ENCODE results near the gene GIPC3. TPM values are rescaled to one million over a fixed set of nuclear protein-coding genes. Genes with fewer than 3 reads are reported as not detected.
A peak's percentile ranks its signal among the peaks of the same experiment; 100 is the strongest.

Gene GIPC3
- total RNA-seq, 1 experiment from 2014 or later = not detected

DNA sequence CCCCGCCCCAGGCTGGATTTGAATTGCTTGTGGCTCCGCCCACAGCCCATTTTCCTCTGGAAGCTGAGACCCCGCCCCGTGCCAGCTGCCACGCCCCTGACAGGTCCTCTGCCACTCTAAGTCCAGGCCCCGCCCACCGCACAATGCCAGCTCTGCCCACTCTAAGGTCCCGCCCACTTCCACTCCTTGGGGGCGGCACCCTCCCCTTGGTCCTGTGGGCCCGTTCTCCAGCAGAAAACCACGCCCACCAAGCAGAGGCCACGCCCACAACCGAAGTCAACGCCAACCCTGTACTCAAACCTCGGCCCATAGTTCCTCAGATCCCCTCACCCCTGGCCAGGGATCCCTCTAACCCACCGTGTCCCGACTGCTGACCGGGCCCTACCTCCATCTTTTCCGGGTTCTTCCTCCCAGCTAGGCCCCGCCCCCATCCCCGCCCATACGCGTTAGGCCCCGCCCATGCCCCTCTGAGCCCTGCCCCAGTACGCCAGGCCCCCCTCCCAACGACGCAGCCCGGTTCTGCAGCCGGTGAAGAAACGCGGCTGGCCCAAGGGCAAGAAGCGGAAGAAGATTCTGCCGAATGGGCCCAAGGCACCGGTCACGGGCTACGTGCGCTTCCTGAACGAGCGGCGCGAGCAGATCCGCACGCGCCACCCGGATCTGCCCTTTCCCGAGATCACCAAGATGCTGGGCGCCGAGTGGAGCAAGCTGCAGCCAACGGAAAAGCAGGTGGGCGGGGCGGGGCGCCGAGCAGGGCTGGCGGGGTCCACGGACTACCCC lies 11.2 kb upstream of the GIPC3 start:
- H3K4me3 Mint-ChIP-seq (ENCODE audit: unreplicated experiment) = peak overlapping the region; percentile 79
- H3K9me3 Mint-ChIP-seq (ENCODE audit: unreplicated experiment) = no peaks in the 10 kb centered on the region
- ChIA-PET CTCF (interaction anchor here (0.5 to 0.7 kb wide), 2 partner anchors 259 to 267 kb away, joined by 3 read pairs; no protein-coding TSS in a partner anchor), POLR2A (interaction anchor here (0.5 to 1.9 kb wide), 10 partner anchors 10 to 673 kb away, joined by 3 to 18 read pairs (median 4); partner anchors contain the start of genes MFSD12, MRPL54 and YJU2)
- no peaks in the 10 kb centered on the region for H3K27me3 Mint-ChIP-seq (ENCODE audit: insufficient read depth, unreplicated experiment)
- H3K4me1 Mint-ChIP-seq (ENCODE audit: insufficient read depth, unreplicated experiment) = peaks cover 4% of the 10 kb centered on the region
- BruUV-seq (replicated peaks) = no TSS peak
- no peak for TF ChIP-seq CTCF (IDR thresholded peaks at IDR 0.05; ENCODE audit: unreplicated experiment)
- intact Hi-C loops (cut with micrococcal nuclease) = no loop called here
- DNase-seq (ENCODE audit: unreplicated experiment) = peak; percentile 99
- peak overlapping the region; percentile 51 for H3K27ac Mint-ChIP-seq (ENCODE audit: low read depth, unreplicated experiment)
- H3K36me3 Mint-ChIP-seq (ENCODE audit: insufficient read depth, unreplicated experiment) = peaks cover 41% of the 10 kb centered on the region

DNA sequence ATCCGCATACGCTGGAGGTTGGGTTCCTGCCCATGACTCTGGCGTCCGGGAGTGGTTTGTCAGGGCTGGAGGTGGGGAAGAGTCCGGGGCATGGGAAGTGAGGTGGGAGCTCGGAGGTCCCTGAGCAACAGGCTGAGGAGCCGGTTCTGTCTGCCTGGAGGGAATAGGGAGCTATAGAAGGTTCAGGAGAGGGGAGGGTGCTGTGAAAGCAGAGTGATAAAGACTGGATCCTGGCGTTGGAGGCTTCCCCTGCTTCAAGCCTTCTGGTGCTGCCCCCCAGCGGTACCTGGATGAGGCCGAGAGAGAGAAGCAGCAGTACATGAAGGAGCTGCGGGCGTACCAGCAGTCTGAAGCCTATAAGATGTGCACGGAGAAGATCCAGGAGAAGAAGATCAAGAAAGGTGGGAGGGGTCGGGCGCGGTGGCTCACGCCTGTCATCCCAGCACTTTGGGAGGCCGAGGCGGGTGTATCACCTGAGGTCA lies 10.0 kb upstream of the GIPC3 start:
- peaks cover 41% of the 10 kb centered on the region for H3K36me3 Mint-ChIP-seq (ENCODE audit: insufficient read depth, unreplicated experiment)
- CTCF ChIA-PET = interaction anchor here (0.6 to 0.8 kb wide), 4 partner anchors 26 to 1384 kb away, joined by 3 to 4 read pairs (median 3); no protein-coding TSS in a partner anchor

GRCh38 chr19:3575949-3576673 lies 9.2 kb upstream of the GIPC3 start:
- Mint-ChIP-seq H3K4me1 (ENCODE audit: insufficient read depth, unreplicated experiment) (peaks cover 15% of the 10 kb centered on the region), H3K4me3 (ENCODE audit: unreplicated experiment) (no peak overlapping the region), H3K27me3 (ENCODE audit: insufficient read depth, unreplicated experiment) (no peaks in the 10 kb centered on the region), H3K36me3 (ENCODE audit: insufficient read depth, unreplicated experiment) (peaks cover 41% of the 10 kb centered on the region), H3K27ac (ENCODE audit: low read depth, unreplicated experiment) (no peak overlapping the region), H3K9me3 (ENCODE audit: unreplicated experiment) (no peaks in the 10 kb centered on the region)
- no TSS peak for BruUV-seq (replicated peaks)
- TF ChIP-seq CTCF (IDR thresholded peaks at IDR 0.05; ENCODE audit: unreplicated experiment) = no peak
- intact Hi-C loops (cut with micrococcal nuclease) = no loop called here
- no peak for DNase-seq (ENCODE audit: unreplicated experiment)
- ChIA-PET CTCF (interaction anchor here (0.8 kb wide), 1 partner anchor 31 kb away, joined by 3 read pairs; no protein-coding TSS in a partner anchor), POLR2A (interaction anchor here (0.9 kb wide), 1 partner anchor 8 kb away, joined by 3 read pairs; no protein-coding TSS in a partner anchor)

More for the DNA sequence above, 10.0 kb upstream of the GIPC3 start:
- TF ChIP-seq CTCF (IDR thresholded peaks at IDR 0.05; ENCODE audit: unreplicated experiment) = peak; percentile 28
- BruUV-seq (replicated peaks) = no TSS peak
- intact Hi-C loops (cut with micrococcal nuclease) = no loop called here
- no peaks in the 10 kb centered on the region for H3K9me3 Mint-ChIP-seq (ENCODE audit: unreplicated experiment)
- no peaks in the 10 kb centered on the region for H3K27me3 Mint-ChIP-seq (ENCODE audit: insufficient read depth, unreplicated experiment)
- H3K4me3 Mint-ChIP-seq (ENCODE audit: unreplicated experiment) = no peak overlapping the region
- peaks cover 13% of the 10 kb centered on the region for H3K4me1 Mint-ChIP-seq (ENCODE audit: insufficient read depth, unreplicated experiment)
- DNase-seq (ENCODE audit: unreplicated experiment) = peak; percentile 79
- POLR2A ChIA-PET = interaction anchor here (0.9 to 1.1 kb wide), 3 partner anchors 9 to 18 kb away, joined by 3 to 4 read pairs (median 3); partner anchors contain the start of gene MFSD12
- H3K27ac Mint-ChIP-seq (ENCODE audit: low read depth, unreplicated experiment) = no peak overlapping the region

Data from MCF 10A (cell line).